Right lobe of liver (tissue), 6 donors: ENCODE results near the gene SOWAHA. TPM values are rescaled to one million over a fixed set of nuclear protein-coding genes. Genes with fewer than 3 reads are reported as not detected.
"Not testable (repeated sequence)": the region's sequence is repeated elsewhere in the genome, so short reads cannot be mapped to it uniquely, and the experiment has no call there.

Source experiments
- ATAC-seq, 4 donors: fragments of 200-7000 bp; cut with Tn5 transposase; one replicate each; pipeline ENCODE4 v1.9.1; 2020; ENCODE audit warnings: mild to moderate bottlenecking in 4 of 4, moderate library complexity in 4 of 4
- DNase-seq, 3 donors: peaks; one replicate each; pipeline ENCODE4 v3.0.0-alpha.2; 2020
- H3K27ac ChIP-seq, 3 donors: fragments of 200-600 bp; one replicate each; pipeline ENCODE4 v1.8.0; 2022
- H3K27me3 ChIP-seq, 2 donors: fragments of 200-600 bp; one replicate each; pipeline ENCODE4 v1.8.0; 2022
- H3K36me3 ChIP-seq, 4 donors: fragments of 200-600 bp; sonication (generic) in 1 of 4; one replicate each; pipeline versions ENCODE4 v1.5.1 to v1.8.0; 2017 to 2022; ENCODE audit warnings: control low read depth in 1 of 4
- H3K4me1 ChIP-seq, 4 donors: fragments of 200-600 bp; sonication (generic) in 1 of 4; one replicate each; pipeline versions ENCODE4 v1.5.1 to v1.8.0; 2017 to 2022; ENCODE audit warnings: control low read depth in 1 of 4
- H3K4me3 ChIP-seq, 3 donors: fragments of 200-600 bp; one replicate each; pipeline ENCODE4 v1.8.0; 2022
- H3K9me3 ChIP-seq, 4 donors: fragments of 200-600 bp; sonication (generic) in 1 of 4; one replicate each; pipeline versions ENCODE4 v1.5.1 to v1.8.0; 2017 to 2022; ENCODE audit warnings: control low read depth in 1 of 4
- CTCF ChIP-seq, 4 donors: fragments of 200-600 bp in 3 of 4; fragments of 450-650 bp in 1 of 4; IDR thresholded peaks; one replicate each; pipeline versions ENCODE4 v1.5.1 to v1.8.0; 2016 to 2022; ENCODE audit warnings: antibody characterized with exemption in 4 of 4, mild to moderate bottlenecking in 2 of 4
- POLR2A ChIP-seq: fragments of 450-650 bp; IDR thresholded peaks from one replicate; pipeline ENCODE4 v1.6.1; 2017; ENCODE audit warnings: antibody characterized with exemption, mild to moderate bottlenecking
- WGBS: methylation state at CpG from one replicate; pipeline ENCODE4 v1.1.6; 2018; ENCODE audit warnings: low coverage, low lambda C conversion rate; ENCODE audit not compliant: insufficient coverage; ENCODE audit errors: missing lambda C conversion rate; 5-methylcytosine and 5-hydroxymethylcytosine counted together
- intact Hi-C, 2 donors: fragments of 100-400 bp; cut with DNase I; formaldehyde crosslinking; loops; one replicate each; pipeline versions ENCODE4 v1.11.2 to v1.14.1; 2022
- total RNA-seq, 6 experiments: library from RNA; depleted of rRNA in 2 of 6; stranded (reverse); fragments of >200 nt in 2 of 6; fragmentation: NEBNext Ultra II Directional in 3 of 6; extraction: Animal tissue kit (Norgen Biotek cat#: 25700) in 3 of 6; gene quantifications; one replicate each; pipeline versions ENCODE4 v1.1.0 to v1.2.4, GENCODE V29; 2016 to 2023
- donor health status: DM: no; HTN: yes; CAD: no.
- donor health status: DM: no; HTN: no; CAD: no.
- donor health status: DM: no; HTN: no; CAD: no.
- donor health status: DM: no; HTN: yes; CAD: no.
- donor health status: DM: no; HTN: yes; CAD: no.

SOWAHA gene
- total RNA-seq, 6 experiments from 2014 or later: 0.95 to 4.7 (median 1.4) TPM

DNA sequence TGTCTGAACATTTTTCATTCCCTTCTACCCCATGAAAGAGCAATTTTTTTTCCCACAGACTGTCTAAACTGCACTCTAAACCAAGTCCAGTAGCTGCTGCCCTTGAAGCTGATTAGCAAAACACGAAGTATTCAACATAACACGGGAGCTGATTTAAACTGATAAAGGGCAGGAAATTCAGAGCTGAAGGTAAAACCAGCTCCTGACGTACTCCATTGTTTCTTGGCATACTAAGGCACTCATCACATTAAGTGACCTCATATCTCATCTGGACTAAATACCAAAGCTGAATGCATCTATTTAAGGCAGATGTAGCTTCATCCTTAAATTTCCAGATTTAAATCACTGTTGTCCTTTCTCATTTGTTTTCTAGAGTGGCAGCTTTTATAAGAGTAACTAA, 41.2 kb downstream of the SOWAHA start:
- 12% methylated on average over 3 of the region's 3 CpGs for WGBS
- ATAC-seq (peak in 2 of 4 donors; percentile 20 to 27), DNase-seq (no peak)

DNA sequence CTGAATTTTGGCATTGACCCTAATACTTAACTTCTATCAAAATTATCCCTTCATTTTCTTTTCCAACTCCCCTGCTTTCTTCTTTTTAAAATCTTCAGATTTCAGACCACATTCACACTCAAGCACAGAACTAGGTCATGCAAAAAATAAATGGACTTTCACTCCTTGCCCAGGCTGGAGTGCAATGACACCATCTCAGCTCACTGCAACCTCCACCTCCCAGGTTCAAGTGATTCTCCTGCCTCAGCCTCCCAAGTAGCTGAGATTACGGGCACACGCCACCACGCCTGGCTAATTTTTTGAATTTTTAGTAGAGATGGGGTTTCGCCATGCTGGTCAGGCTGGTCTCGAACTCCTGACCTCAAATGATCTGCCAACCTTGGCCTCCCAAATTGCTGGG, 41.9 kb downstream of the SOWAHA start:
- DNase-seq, intact Hi-C loops, H3K36me3 ChIP-seq, H3K9me3 ChIP-seq, H3K4me3 ChIP-seq, H3K27me3 ChIP-seq: not testable (repeated sequence)
- H3K27ac ChIP-seq: peak overlapping the region; percentile 64 to 79 (median 73)
- peak in 1 of 4 donors; percentile 26 for ATAC-seq
- 86% methylated on average over 5 of the region's 5 CpGs for WGBS
- H3K4me1 ChIP-seq: peaks cover 0 to 37% (median 7%) of the 10 kb centered on the region in 4 donors

More for the DNA sequence above, 41.2 kb downstream of the SOWAHA start:
- Histone ChIP-seq H3K9me3 (no peaks in the 10 kb centered on the region), H3K27me3 (no peaks in the 10 kb centered on the region), H3K36me3 (no peaks in the 10 kb centered on the region), H3K4me3 (no peak overlapping the region), H3K27ac (peak overlapping the region; percentile 64 to 79 (median 73)), H3K4me1 (peaks cover 0 to 44% (median 10%) of the 10 kb centered on the region in 4 donors)
- TF ChIP-seq POLR2A: no peak
- intact Hi-C loops: no loop called here

- DNase-seq (no peak), ATAC-seq (no peak)
- Histone ChIP-seq H3K4me1 (peaks cover 0 to 28% (median 5%) of the 10 kb centered on the region in 4 donors), H3K36me3 (no peaks in the 10 kb centered on the region), H3K4me3 (no peak overlapping the region), H3K9me3 (no peaks in the 10 kb centered on the region), H3K27ac (no peak overlapping the region), H3K27me3 (no peaks in the 10 kb centered on the region)
- intact Hi-C loops: no loop called here
- TF ChIP-seq POLR2A (no peak), CTCF (IDR thresholded peaks at IDR 0.05) (no peak)
- 86% methylated on average over 1 of the region's 3 CpGs for WGBS
Observed at GRCh38 chr5:132856011-132856410, 42.9 kb downstream of the SOWAHA start.

- intact Hi-C loops: no loop called here
Observed at GRCh38 chr5:132859889-132860437, 46.9 kb downstream of the SOWAHA start.

DNA sequence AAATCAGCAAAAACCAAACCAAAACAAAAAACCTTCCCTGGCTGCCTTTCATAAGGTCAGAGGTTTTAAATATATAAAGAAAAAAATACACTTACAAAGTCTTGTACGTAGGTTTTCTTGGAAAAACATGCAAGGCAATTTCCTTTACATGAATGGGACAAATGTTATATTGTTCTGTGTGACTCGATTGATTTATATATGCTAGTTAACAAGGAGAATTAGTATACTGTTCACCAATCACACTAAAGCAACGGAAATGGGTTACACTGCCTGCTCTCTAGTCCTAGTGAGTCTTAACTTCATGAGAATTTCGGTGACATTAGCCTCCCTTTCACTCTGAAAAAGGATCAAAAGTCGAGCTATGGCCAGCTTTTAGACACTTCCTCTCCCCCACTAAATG, 47.6 kb downstream of the SOWAHA start:
- WGBS: 72% methylated on average over 5 of the region's 5 CpGs
- Histone ChIP-seq H3K36me3 (no peaks in the 10 kb centered on the region), H3K9me3 (no peaks in the 10 kb centered on the region), H3K4me3 (no peak overlapping the region), H3K4me1 (peaks cover 0 to 3% (median 0%) of the 10 kb centered on the region in 4 donors), H3K27ac (no peak overlapping the region), H3K27me3 (no peaks in the 10 kb centered on the region)
- no peak for DNase-seq
- no peak for ATAC-seq
- TF ChIP-seq CTCF (IDR thresholded peaks at IDR 0.05): no peak
- intact Hi-C loops: no loop called here

More at GRCh38 chr5:132859889-132860437, 46.9 kb downstream of the SOWAHA start:
- WGBS: 71% methylated on average over 2 of the region's 2 CpGs
- H3K36me3 ChIP-seq: no peaks in the 10 kb centered on the region
- H3K9me3 ChIP-seq: no peaks in the 10 kb centered on the region
- TF ChIP-seq CTCF (IDR thresholded peaks at IDR 0.05): no peak
- TF ChIP-seq POLR2A: no peak
- H3K4me1 ChIP-seq: peaks cover 0 to 3% (median 0%) of the 10 kb centered on the region in 4 donors
- no peak overlapping the region for H3K27ac ChIP-seq
- no peak for DNase-seq
- no peaks in the 10 kb centered on the region for H3K27me3 ChIP-seq
- H3K4me3 ChIP-seq: no peak overlapping the region
- no peak for ATAC-seq
